Type B pancreatic cell (in vitro differentiated cells): ENCODE measurements around the gene BRICD5. TPM values are rescaled to one million over a fixed set of nuclear protein-coding genes. Genes with fewer than 3 reads are reported as not detected.

Experiments
- DNase-seq: peaks from one replicate; pipeline ENCODE4 v3.0.0; 2021; ENCODE audit warnings: mixed read lengths; ENCODE audit not compliant: unreplicated experiment; ENCODE audit errors: extremely low spot score
- H3K27ac Mint-ChIP-seq: 2 replicates; pipeline ENCODE4 v1.8.0; 2021; ENCODE audit warnings: mild to moderate bottlenecking, mixed read lengths
- H3K27me3 Mint-ChIP-seq: 2 replicates; pipeline ENCODE4 v1.8.0; 2021; ENCODE audit warnings: mixed read lengths
- H3K36me3 Mint-ChIP-seq: 2 replicates; pipeline ENCODE4 v1.8.0; 2021; ENCODE audit warnings: mixed read lengths
- H3K4me1 Mint-ChIP-seq: one replicate; pipeline ENCODE4 v1.8.0; 2021; ENCODE audit warnings: mixed read lengths; ENCODE audit not compliant: unreplicated experiment
- H3K4me3 Mint-ChIP-seq: 2 replicates; pipeline ENCODE4 v1.8.0; 2021; ENCODE audit warnings: mild to moderate bottlenecking, mixed read lengths
- H3K9me3 Mint-ChIP-seq: 2 replicates; pipeline ENCODE4 v1.8.0; 2021; ENCODE audit warnings: mixed read lengths
- total RNA-seq: library from RNA; stranded (reverse); gene quantifications from 2 replicates; pipeline ENCODE4 v1.2.1, GENCODE V29; 2021; ENCODE audit warnings: low replicate concordance
- TF ChIP-seq, protein P1 (sequence below): fragments of 200-600 bp; sonication (generic); conservative IDR thresholded peaks from 2 replicates; pipeline ENCODE4 v1.5.0; 2021; ENCODE audit warnings: antibody characterized with exemption, mild to moderate bottlenecking

Gene BRICD5
- total RNA-seq, 1 donor from 2014 or later = 16.6 TPM

DNA sequence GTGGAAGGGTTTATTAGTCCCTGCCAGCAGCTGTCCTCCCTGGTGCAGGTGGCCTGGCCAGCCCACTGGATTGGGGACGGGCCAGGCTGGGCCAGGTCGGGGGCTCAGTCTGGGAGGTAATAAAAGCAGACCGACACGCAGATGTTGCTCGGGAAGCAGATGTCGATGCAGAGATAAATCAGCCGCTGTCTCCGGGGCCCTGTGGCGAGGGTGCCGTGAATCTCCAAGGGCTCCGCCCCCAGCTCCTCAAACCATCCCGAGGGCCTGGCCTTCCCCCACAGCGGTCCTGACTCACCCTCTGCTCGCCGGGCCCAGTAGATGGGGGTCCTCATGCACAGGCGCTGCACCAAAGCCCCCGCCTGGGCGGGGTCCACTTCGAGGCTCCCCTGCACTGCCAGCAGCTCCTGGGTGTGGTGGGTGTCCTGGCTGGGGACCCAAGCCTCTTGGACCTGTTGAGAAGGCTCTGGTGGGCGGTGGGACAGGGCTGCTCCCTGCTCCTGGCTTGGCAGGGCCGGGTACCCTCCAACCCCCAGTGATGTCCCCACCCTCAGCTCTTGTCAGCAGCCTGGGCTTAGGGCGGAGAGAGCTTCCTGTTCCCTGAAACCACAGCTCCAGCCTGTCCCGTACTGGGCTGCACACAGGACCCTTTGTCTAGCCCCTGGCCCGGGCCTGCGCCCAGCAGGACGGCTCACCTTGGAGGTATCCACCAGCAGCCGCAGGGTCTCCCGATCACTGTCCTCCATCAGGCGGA lies 1.2 kb downstream of the BRICD5 start:
- Mint-ChIP-seq H3K9me3 (no peaks in the 10 kb centered on the region), H3K27ac (no peak overlapping the region), H3K36me3 (peaks cover 4% of the 10 kb centered on the region), H3K27me3 (no peaks in the 10 kb centered on the region), H3K4me3 (no peak overlapping the region), H3K4me1 (peaks cover 24% of the 10 kb centered on the region)
- DNase-seq = no peak
- TF ChIP-seq, protein P1, sequence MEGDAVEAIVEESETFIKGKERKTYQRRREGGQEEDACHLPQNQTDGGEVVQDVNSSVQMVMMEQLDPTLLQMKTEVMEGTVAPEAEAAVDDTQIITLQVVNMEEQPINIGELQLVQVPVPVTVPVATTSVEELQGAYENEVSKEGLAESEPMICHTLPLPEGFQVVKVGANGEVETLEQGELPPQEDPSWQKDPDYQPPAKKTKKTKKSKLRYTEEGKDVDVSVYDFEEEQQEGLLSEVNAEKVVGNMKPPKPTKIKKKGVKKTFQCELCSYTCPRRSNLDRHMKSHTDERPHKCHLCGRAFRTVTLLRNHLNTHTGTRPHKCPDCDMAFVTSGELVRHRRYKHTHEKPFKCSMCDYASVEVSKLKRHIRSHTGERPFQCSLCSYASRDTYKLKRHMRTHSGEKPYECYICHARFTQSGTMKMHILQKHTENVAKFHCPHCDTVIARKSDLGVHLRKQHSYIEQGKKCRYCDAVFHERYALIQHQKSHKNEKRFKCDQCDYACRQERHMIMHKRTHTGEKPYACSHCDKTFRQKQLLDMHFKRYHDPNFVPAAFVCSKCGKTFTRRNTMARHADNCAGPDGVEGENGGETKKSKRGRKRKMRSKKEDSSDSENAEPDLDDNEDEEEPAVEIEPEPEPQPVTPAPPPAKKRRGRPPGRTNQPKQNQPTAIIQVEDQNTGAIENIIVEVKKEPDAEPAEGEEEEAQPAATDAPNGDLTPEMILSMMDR = no peak

GRCh38 chr16:2208772-2209171 lies 1.9 kb downstream of the BRICD5 start:
- H3K4me1 Mint-ChIP-seq = peaks cover 25% of the 10 kb centered on the region
- no peaks in the 10 kb centered on the region for H3K9me3 Mint-ChIP-seq
- H3K27me3 Mint-ChIP-seq = no peaks in the 10 kb centered on the region
- TF ChIP-seq, protein P1 = no peak
- no peak overlapping the region for H3K4me3 Mint-ChIP-seq
- peaks cover 4% of the 10 kb centered on the region for H3K36me3 Mint-ChIP-seq
- H3K27ac Mint-ChIP-seq = no peak overlapping the region
- no peak for DNase-seq

DNA sequence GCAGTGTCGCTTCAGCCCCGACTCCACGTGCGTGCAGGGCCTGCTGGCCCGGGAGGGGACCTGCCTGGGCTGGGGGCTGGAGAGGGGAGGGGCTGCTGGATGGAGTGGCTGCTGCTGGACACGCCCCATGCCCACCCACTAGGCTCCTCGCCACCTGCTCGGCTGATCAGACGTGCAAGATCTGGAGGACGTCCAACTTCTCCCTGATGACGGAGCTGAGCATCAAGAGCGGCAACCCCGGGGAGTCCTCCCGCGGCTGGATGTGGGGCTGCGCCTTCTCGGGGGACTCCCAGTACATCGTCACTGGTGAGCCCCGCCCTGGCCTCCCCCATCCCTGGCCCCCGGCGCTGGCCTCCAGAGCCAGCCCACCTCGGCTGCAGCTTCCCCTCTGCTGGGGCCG lies 2.4 kb downstream of the BRICD5 start:
- DNase-seq = no peak
- TF ChIP-seq, protein P1 = no peak
- H3K9me3 Mint-ChIP-seq = no peaks in the 10 kb centered on the region
- H3K27me3 Mint-ChIP-seq = no peaks in the 10 kb centered on the region
- no peak overlapping the region for H3K27ac Mint-ChIP-seq
- peaks cover 22% of the 10 kb centered on the region for H3K4me1 Mint-ChIP-seq
- H3K4me3 Mint-ChIP-seq = no peak overlapping the region
- peaks cover 4% of the 10 kb centered on the region for H3K36me3 Mint-ChIP-seq

DNA sequence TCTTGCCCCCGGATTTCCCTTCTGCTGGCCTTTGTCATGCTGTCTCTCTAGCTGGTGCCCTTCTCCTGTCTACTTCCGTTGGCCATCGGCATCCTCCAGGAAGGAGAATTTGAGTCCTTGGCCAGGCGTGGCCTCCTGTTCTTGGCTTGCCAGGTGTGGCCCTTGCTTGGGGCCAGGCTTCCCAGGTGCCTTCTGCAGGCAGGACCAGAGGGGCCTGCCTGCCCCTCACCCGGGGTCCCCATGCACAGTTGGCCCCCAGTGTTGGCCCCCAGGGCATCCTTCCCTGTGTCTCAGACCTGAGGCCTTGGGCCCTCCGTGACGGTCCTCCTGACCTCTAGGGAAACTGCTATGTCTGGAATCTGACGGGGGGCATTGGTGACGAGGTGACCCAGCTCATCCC lies 2.8 kb downstream of the BRICD5 start:
- Mint-ChIP-seq H3K9me3 (no peaks in the 10 kb centered on the region), H3K27ac (no peak overlapping the region), H3K36me3 (peaks cover 4% of the 10 kb centered on the region), H3K4me1 (peaks cover 21% of the 10 kb centered on the region), H3K4me3 (peak overlapping the region; percentile 74), H3K27me3 (no peaks in the 10 kb centered on the region)
- DNase-seq = no peak
- TF ChIP-seq, protein P1 = no peak

DNA sequence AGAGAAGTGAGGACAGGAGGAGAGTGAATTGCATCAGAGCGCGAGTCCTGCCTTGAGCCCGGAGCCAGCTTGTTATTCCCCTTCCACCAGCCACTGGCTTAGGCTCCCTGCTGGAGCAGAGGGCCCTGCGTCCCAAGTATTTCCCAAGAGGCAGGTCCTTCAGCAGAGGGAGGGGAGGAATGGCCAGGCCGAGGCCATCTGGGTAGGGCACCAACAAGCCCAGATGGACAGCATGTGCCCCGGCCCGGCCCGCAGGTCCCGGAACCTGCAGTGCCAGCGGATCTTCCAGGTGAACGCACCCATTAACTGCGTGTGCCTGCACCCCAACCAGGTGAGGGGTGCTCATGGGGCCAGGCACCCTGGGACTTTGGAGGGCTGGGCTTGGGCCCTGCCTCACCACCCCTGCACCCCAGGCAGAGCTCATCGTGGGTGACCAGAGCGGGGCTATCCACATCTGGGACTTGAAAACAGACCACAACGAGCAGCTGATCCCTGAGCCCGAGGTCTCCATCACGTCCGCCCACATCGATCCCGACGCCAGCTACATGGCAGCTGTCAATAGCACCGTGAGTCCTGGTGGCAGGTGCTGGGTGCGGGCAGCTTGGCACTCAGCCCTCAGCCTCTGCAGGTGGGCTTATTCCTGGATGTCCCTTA lies 3.8 kb downstream of the BRICD5 start:
- H3K9me3 Mint-ChIP-seq = no peaks in the 10 kb centered on the region
- H3K4me3 Mint-ChIP-seq = peak overlapping the region; percentile 85
- peak overlapping the region; percentile 78 for H3K27ac Mint-ChIP-seq

More for the DNA sequence above, 3.8 kb downstream of the BRICD5 start:
- H3K4me1 Mint-ChIP-seq = peaks cover 17% of the 10 kb centered on the region
- peaks cover 4% of the 10 kb centered on the region for H3K36me3 Mint-ChIP-seq
- TF ChIP-seq, protein P1 = no peak
- H3K27me3 Mint-ChIP-seq = peaks cover 6% of the 10 kb centered on the region
- DNase-seq = no peak
